Duodenal mucosa (tissue), 2 donors: ENCODE measurements around the gene DLGAP5.

Experiments
- H3K27ac ChIP-seq: one replicate; pipeline ENCODE4 v1.7.0; 2013; ENCODE audit warnings: low read depth, low read length
- H3K27me3 ChIP-seq, 2 donors: one replicate each; pipeline ENCODE4 v1.7.0; 2013; ENCODE audit warnings: low read length in 2 of 2, control low read depth in 1 of 2; ENCODE audit not compliant: insufficient read depth in 2 of 2, control insufficient read depth in 1 of 2
- H3K36me3 ChIP-seq, 2 donors: one replicate each; pipeline ENCODE4 v1.7.0; 2013; ENCODE audit warnings: low read length in 2 of 2, control low read depth in 1 of 2; ENCODE audit not compliant: insufficient read depth in 2 of 2, control insufficient read depth in 1 of 2
- H3K4me1 ChIP-seq, 2 donors: one replicate each; pipeline ENCODE4 v1.7.0; 2013; ENCODE audit warnings: low read length in 2 of 2, control low read depth in 1 of 2; ENCODE audit not compliant: insufficient read depth in 2 of 2, control insufficient read depth in 1 of 2
- H3K4me3 ChIP-seq, 2 donors: one replicate each; pipeline ENCODE4 v1.7.0; 2013; ENCODE audit warnings: low read length in 2 of 2, low read depth in 1 of 2
- H3K9ac ChIP-seq, 2 donors: one replicate each; pipeline ENCODE4 v1.7.0; 2013; ENCODE audit warnings: low read length in 2 of 2, low read depth in 1 of 2
- H3K9me3 ChIP-seq, 2 donors: one replicate each; pipeline ENCODE4 v1.7.0; 2013; ENCODE audit warnings: low read length in 2 of 2, control low read depth in 1 of 2; ENCODE audit not compliant: control insufficient read depth in 1 of 2

The DLGAP5 gene

GRCh38 chr14:55146425-55146824 lies 45.0 kb downstream of the DLGAP5 start:
- H3K4me1 ChIP-seq, result peaks cover 0 to 5% of the 10 kb centered on the region in 2 donors
- H3K4me3 ChIP-seq, result no peak overlapping the region
- H3K9ac ChIP-seq, result no peak overlapping the region
- H3K27ac ChIP-seq, result no peak overlapping the region
- H3K9me3 ChIP-seq, result no peaks in the 10 kb centered on the region
- H3K27me3 ChIP-seq, result no peaks in the 10 kb centered on the region
- peaks cover 38 to 47% of the 10 kb centered on the region in 2 donors for H3K36me3 ChIP-seq

GRCh38 chr14:55142466-55142865 lies 48.9 kb downstream of the DLGAP5 start:
- H3K9ac ChIP-seq, result no peak overlapping the region
- no peaks in the 10 kb centered on the region for H3K9me3 ChIP-seq
- H3K27ac ChIP-seq, result no peak overlapping the region
- peaks cover 8 to 24% of the 10 kb centered on the region in 2 donors for H3K4me1 ChIP-seq
- H3K36me3 ChIP-seq, result peaks cover 70 to 86% of the 10 kb centered on the region in 2 donors
- H3K27me3 ChIP-seq, result no peaks in the 10 kb centered on the region
- H3K4me3 ChIP-seq, result no peak overlapping the region

- Histone ChIP-seq H3K9ac (no peak overlapping the region), H3K27ac (no peak overlapping the region), H3K4me1 (peaks cover 11 to 30% of the 10 kb centered on the region in 2 donors), H3K4me3 (no peak overlapping the region), H3K9me3 (no peaks in the 10 kb centered on the region), H3K36me3 (peaks cover 70 to 87% of the 10 kb centered on the region in 2 donors), H3K27me3 (no peaks in the 10 kb centered on the region)
Observed at GRCh38 chr14:55141825-55142224, 49.6 kb downstream of the DLGAP5 start.

GRCh38 chr14:55139696-55140509 lies 51.5 kb downstream of the DLGAP5 start:
- Histone ChIP-seq H3K27me3 (no peaks in the 10 kb centered on the region), H3K36me3 (peaks cover 56 to 73% of the 10 kb centered on the region in 2 donors), H3K9ac (no peak overlapping the region), H3K4me1 (peaks cover 17 to 42% of the 10 kb centered on the region in 2 donors), H3K9me3 (no peaks in the 10 kb centered on the region), H3K27ac (no peak overlapping the region), H3K4me3 (no peak overlapping the region)

GRCh38 chr14:55139141-55139540 lies 52.2 kb downstream of the DLGAP5 start:
- Histone ChIP-seq H3K9me3 (no peaks in the 10 kb centered on the region), H3K36me3 (peaks cover 53 to 70% of the 10 kb centered on the region in 2 donors), H3K9ac (no peak overlapping the region), H3K4me1 (peaks cover 19 to 43% of the 10 kb centered on the region in 2 donors), H3K27me3 (no peaks in the 10 kb centered on the region), H3K27ac (no peak overlapping the region), H3K4me3 (no peak overlapping the region)

- Histone ChIP-seq H3K27me3 (no peaks in the 10 kb centered on the region), H3K4me1 (peaks cover 29 to 54% of the 10 kb centered on the region in 2 donors), H3K9ac (no peak overlapping the region), H3K27ac (no peak overlapping the region), H3K9me3 (no peaks in the 10 kb centered on the region), H3K36me3 (peaks cover 55 to 72% of the 10 kb centered on the region in 2 donors), H3K4me3 (no peak overlapping the region)
Observed at GRCh38 chr14:55138091-55138490, 53.3 kb downstream of the DLGAP5 start.

GRCh38 chr14:55136885-55137786 lies 54.2 kb downstream of the DLGAP5 start:
- no peaks in the 10 kb centered on the region for H3K9me3 ChIP-seq
- peak overlapping the region in 1 of 2 donors; percentile 4 for H3K4me3 ChIP-seq
- H3K9ac ChIP-seq, result no peak overlapping the region
- H3K27me3 ChIP-seq, result no peaks in the 10 kb centered on the region
- peaks cover 53 to 65% of the 10 kb centered on the region in 2 donors for H3K36me3 ChIP-seq
- H3K4me1 ChIP-seq, result peaks cover 32 to 63% of the 10 kb centered on the region in 2 donors
- peak overlapping the region; percentile 17 for H3K27ac ChIP-seq

GRCh38 chr14:55136241-55136640 lies 55.1 kb downstream of the DLGAP5 start:
- Histone ChIP-seq H3K27me3 (no peaks in the 10 kb centered on the region), H3K4me3 (no peak overlapping the region), H3K9ac (no peak overlapping the region), H3K9me3 (no peaks in the 10 kb centered on the region), H3K27ac (no peak overlapping the region), H3K36me3 (peaks cover 47 to 56% of the 10 kb centered on the region in 2 donors), H3K4me1 (peaks cover 39 to 64% of the 10 kb centered on the region in 2 donors)

- Histone ChIP-seq H3K4me3 (peak overlapping the region in 1 of 2 donors; percentile 26), H3K27ac (no peak overlapping the region), H3K4me1 (peaks cover 40 to 59% of the 10 kb centered on the region in 2 donors), H3K27me3 (no peaks in the 10 kb centered on the region), H3K36me3 (peaks cover 19 to 27% of the 10 kb centered on the region in 2 donors), H3K9ac (no peak overlapping the region), H3K9me3 (no peaks in the 10 kb centered on the region)
Observed at GRCh38 chr14:55133416-55133815, 58.0 kb downstream of the DLGAP5 start.
